ENCODE data around the gene NPC1.
"Not testable (repeated sequence)": the region's sequence is repeated elsewhere in the genome, so short reads cannot be mapped to it uniquely, and the experiment has no call there.

The NPC1 gene

DNA sequence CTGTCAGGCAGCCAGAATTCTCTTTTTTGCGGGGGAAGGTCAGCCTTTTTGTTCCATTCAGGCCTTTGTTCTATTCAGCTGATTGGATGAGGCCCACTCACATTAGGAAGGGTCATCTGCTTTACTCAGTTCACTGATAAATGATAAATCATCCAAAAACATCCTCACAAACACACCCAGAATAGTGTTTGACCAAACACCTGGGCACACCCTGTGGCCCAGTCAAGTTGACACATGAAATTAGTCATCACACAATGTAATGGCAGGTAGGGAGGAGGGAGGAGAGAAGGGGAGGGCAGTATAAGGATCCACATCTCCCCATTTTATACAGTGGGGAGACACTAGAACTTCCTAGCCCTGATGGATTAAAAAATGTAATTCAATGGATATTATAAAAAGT, 91.3 kb downstream of the NPC1 start:
- no peak for DNase-seq

DNA sequence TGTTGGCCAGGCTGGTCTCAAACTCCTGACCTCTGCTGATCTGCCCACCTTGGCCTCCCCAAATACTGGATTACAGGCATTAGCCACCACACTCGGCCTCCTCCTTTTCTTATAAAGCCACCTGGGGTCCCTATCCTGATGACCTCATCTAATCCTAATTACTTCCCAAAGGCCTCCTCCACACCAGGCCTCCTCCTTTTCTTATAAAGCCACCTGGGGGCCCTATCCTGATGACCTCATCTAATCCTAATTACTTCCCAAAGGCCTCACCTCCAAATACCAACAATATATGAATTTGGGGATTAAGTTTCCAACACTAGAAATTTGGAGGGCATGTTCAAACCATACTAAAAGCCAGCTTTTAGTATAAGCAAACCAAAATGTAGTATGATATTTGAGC, 92.7 kb downstream of the NPC1 start:
- no peak for DNase-seq

DNA sequence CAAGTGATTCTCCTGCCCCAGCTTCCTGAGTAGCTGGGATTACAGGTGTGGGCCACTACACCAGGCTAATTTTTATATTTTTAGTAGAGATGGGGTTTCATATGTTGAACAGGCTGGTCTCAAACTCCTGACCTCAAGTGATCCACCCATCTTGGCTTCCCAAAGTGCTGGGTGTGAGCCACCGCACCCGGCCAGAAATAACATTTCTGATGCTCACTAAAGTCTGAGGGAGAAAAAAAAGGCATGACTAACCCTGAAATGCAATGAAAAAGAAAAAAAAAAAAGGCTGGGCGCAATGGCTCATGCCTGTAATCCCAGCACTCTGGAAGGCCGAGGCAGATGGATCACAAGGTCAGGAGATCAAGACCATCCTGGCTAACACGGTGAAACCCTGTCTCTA, 96.7 kb downstream of the NPC1 start:
- DNase-seq: not testable (repeated sequence)

DNA sequence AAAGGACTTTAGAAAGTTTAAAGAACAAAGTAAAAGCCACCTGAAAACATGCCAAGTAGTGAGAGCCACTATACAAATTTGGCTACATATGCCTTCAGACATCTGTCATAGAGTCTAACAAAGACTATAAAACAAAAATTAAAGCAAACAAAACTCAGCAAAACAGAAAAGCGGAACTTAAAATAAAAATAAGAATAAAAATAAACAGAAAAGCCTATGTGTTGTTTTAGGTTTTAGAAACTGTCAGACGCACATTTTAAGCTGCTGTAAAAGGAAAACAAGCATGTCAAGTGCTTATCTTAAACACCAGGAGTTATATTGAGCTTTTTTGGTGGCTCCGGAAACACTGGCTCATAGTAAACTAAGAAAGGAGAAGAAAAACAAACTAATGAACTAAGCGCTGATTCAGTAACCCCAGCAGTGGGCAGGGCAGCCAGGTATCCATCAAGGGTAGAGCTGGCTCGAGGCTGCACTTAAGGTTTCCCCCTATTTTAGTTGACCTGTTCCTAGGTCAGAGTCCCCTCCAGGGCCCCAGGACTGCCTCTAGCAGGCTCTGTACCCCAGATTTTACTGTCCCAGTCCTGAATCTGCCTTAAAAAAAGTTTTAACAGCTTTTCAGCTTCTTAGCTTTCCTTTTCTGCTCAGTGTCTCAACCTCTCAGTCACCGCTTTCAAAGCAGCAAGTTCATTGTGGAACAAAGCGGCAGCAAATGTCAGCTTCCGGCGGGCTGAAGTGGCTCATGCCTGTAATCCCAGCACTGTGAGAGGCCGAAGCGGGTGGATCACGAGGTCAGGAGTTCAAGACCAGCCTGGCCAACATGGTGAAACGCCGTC, 98.4 kb downstream of the NPC1 start:
- no peak for DNase-seq

DNA sequence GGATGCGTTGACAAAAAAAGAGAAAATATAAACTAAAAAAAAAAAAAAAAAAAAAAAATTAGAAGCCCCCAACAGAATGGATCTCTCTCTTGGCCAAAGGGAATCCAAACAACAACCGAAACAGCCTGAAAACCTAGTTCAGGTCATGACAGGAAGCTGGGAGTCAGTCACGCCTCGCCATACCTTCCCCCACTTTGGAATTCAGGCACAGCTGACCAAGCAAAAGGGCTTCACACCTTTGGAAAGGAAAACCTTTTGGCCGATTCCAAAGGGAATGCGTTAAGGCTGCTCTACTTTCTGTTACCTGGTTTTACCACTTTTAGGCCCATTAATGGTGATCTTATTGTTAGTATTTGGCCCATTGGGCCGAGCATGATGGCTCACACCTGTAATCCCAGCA, 100.9 kb downstream of the NPC1 start:
- DNase-seq: no peak

DNA sequence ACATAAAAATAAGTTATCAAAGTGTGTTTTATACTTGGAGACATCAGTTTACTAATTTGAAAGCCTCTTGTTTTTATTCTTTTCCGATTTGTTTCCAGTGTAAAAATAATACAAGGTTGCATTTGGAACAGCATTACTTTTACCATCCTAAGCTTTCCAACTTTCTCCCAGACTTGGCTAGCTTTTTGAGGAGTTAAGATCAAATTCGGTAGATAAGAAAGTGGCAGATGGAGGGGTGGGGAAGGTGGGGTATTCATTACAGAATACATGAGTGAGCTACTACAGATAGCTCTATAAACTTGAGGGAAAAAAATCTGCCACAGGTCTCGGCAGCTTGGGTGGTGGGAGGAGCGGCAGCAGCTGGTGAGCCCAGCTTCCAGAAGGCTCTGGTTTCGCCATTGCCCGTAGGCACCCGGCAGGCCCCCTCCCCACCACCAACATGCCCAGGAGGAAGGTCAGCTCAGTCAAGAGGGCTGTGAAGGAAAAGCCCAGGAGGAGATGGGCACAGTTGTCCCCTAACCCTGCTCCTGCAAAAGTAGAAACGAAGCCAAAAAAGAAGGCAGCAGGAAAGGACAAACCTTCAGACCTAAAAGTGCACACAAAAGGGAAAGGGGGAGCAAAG, 101.6 kb downstream of the NPC1 start:
- DNase-seq: no peak

Measured in nucleus accumbens (tissue), 56 donors.